Measurements from ENCODE around the gene TMEM236. TPM values are rescaled to one million over a fixed set of nuclear protein-coding genes. Genes with fewer than 3 reads are reported as not detected.

Gene TMEM236
- polyA plus RNA-seq, 12 donors, result 0.23 to 3.1 (median 0.45) TPM; not detected in 1

DNA sequence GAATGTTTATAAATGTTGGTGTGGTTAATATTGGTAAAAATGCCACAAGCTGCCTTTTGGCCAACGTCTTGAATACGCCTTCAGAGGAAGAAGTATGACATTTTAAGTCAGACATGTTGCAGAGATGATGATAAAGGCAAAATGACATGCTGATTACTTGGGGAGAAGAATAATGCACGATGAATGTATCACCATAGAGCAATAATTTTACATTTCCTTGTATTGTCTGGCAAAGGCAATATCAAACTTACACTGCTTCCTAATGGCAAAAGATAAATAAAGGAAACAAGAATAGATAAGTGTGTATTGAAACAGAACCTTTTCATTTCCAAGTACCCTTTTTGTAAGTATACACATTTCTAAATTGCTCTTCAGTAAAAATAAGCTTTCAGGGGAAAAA, 65.8 kb downstream of the TMEM236 start:
- DNase-seq, result no peak

DNA sequence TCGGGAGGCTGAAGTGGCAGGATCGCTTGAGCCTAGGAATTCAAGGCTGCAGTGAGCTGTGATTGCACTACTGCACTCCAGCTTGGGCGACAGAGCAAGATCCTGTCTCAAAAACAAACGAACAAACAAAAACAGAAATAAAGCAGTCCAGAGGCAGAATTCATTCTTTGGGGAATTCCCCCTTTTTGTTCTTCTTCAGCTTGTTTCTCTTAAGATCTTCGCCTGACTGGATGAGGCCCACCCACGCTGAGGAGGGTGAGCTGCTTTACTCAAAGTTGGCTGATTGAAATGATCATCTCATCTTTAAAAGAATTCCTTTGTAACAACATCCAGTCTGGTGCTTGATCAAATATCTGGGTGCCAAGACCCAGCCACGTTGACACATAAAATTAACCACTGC, 67.8 kb downstream of the TMEM236 start:
- no peak for DNase-seq

DNA sequence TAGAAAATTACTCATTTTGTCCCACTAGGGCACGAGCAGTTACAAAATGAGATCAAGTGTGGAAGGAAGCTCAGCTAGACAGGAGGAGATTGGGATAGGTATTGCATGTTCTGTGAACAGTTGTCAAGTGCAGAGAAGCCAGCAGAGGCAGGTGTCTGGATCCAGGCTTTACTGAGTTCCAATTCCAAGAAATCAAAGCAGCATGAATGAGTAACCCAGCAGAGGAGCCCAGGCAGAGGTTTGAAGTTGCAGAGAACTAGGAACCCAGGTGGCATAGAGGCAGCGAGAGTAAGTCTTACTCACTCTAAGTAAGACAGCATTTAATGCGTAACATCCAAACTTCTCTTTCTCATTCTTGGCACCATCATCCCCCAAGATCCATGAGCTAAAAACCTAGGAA, 68.9 kb downstream of the TMEM236 start:
- no peak for DNase-seq

DNA sequence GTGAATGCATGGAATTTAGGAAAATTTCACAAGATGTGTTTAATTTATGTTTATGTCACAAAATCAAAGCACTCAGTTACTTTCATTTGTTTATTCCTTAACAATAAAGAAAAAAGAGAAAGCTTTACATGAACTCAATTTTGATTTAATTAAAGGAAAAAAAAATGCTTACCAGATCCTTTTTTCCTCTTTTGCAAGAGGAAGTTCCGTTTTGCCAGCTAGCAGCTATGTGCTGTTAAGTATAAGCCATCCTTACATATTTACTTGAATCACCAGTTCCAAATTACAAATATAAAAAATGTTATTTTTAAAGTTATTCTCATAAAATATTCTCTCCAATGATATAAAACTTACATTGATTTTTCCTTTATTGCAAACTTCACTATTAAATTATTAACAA, 69.9 kb downstream of the TMEM236 start:
- DNase-seq, result no peak

DNA sequence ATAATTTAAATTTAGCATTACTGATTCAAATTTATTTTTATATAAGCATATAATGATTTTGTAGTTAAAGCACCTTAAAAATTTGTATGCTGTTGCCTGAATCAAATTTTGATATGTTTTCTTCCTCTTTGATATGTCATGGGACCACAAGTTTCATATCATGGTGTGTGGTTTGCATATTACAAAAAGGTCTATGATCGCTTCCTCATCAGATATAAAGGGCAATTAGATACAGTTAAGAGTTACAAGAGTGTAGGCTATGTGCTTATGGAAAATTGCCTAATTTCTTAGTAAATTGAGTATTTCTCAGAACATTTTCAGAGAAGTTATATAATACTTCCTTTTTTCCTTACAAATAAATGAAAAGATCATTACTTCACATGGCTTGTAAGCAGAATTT, 79.3 kb downstream of the TMEM236 start:
- DNase-seq, result no peak

DNA sequence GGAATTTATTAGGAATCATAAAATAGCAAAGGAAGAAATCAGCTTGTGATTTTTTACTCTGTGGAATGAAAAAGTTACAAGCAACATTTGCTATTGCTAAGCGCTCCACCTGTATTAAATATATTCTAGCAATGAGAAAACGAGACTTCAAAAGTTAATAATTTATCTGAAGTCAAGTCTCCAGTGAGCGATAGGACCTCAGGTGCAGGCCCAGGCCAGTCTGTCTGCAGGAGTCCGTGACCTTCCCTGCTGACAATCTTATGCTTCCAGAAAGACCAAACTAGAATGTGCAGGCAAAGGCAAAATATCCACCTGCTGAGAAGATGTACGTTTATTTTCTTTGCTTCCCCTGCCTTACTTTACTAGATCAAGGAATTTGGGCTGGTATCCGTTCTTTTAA, 79.9 kb downstream of the TMEM236 start:
- no peak for DNase-seq

DNA sequence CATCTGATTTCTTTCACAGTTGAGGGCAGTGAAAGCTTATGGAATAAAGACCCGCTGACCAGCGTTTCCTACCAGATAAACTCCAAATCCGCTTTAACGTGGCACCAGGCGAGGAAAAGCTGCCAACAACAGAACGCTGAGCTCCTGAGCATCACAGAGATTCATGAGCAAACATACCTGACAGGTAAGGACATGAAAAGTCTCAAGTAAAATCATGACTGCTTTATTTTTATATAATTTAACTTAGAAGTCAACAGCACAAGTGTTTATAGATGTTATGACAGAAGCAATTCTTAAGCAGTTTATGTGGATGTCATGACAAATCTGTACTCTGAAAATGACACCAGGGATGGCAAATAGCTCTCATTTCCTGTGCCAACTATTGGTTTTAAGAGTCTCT, 81.7 kb downstream of the TMEM236 start:
- DNase-seq, result no peak

DNA sequence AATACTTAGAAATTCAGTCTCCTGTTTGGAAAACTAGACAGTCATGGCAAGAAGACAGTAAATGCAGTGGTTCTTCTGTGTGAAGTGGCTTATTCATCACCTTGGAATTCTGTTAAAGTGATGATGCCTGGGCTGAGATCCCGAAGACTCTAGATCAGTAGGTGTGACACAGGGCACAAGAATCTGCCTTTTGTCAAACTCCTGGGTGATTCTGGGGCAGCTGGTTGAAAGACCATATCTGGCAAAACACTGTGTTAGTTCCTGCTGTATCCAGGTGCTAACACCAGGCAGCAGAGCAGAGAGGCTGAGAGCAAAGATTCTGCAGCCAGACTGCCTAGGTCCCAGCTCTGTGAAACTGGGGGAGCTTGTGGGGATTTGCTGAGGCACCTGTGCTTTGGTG, 83.7 kb downstream of the TMEM236 start:
- no peak for DNase-seq

DNA sequence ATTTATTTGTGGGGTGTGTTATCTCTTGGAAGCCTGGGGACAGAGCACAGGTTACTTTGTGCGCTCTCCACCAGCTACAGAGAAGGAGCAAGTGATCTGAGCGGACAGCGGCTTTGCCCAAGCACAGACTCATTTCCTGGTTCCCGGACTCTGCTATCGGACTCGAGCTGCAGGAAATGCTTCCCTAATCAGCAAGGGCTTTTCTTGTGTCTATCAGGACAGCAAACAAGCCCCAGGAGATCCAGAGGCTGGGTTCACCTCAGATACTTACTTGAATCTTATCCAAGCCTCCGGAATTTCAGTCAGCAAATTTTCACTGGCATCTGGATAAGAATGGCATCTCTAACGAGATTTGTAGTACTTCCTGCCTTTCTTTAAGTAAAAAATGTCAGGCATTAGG, 84.9 kb downstream of the TMEM236 start:
- DNase-seq, result no peak

DNA sequence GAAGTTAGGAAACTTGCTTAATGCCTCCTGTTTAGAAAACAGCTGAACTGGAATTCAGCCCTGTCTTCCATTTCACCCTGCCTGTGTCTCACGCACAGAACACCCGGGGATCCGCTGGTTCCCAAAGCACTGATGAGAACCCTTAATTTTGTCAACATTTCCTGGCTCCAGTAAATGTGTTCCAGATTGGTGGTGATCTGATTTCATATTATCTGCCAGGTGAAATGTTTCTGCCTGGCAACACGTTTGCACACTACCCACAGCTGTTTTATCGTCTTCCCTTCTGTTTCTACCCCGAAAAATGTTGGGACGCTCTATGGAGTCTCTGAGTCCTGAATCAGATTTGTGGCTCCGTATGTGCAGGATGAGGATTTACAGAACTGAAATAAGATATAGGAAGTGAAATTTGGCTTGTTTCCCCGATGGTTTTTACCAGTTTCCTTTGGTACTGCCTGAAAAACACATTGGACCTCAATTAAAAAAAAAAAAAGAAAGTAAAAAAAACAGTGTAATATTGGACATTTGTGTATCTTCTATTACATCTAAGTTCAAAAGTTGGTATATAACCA, 86.2 kb downstream of the TMEM236 start:
- peak; percentile 26 for DNase-seq

DNA sequence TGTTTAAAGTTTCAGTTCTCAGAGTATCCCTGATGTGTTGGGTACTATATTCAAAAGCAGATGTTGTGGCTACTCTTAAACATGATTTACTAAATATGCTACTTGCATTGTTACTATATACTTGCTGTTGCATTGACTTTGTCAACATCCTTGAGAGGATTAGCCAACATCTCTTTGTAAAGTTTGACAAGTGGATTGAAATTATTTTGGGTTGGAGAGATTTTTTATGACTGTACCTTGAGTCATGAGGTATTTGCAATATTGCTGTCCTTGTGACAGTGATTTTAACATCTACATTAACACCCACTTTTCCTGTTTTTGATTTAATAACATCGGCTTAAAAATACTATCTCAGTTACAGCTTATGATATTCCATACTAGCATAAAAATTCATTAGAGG, 89.0 kb downstream of the TMEM236 start:
- DNase-seq, result no peak

DNA sequence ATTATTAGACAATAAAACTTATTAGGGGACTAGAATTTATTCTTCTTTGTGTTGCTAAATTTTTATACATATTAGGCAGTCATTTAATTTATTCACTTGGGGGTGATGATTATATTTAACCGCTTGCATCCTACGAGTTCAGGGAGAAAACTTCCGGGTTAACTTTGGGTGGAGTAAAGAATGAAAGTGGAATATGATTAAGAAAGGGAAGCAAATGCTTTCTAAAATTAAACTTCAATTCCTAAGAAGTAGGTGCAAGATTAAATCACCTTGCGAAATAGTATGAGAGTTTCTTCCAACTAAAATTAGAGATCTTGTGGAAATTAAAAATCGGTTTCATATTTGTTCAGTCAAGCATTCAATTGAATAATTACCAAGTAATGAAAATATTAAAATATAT, 90.6 kb downstream of the TMEM236 start:
- no peak for DNase-seq

DNA sequence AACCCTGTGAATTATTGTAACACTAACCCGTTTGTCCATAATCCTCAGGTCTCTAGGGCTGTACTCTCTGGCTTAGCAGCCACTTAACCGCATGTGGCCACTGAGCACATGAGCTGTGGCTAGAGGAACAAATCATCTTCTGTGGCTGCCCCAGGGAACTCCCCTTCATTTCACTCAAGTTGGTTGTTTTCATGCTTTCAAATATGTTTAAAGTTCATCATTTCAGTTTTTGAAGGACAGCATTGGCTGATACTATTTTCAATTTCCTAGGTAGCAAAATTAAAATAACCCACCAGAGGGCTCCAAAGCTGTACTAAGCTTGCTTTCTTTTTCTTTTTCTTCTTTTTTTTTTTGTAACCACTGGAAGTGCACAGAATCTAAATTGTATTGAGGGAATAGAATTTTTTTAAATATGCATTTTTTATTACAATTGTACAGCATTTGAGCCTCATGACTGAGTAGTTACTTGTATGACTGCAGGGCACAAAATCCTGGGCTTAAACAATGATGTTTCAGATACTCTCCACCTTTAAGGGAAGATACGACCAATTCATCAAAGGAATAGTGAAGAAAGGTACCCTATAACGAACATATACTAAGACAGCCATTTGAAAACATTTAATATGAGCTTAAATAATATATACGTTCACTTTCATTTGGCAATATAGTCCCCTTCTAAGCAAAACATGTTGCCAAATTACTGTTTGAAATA, 95.7 kb downstream of the TMEM236 start:
- DNase-seq, result peak; percentile 19

DNA sequence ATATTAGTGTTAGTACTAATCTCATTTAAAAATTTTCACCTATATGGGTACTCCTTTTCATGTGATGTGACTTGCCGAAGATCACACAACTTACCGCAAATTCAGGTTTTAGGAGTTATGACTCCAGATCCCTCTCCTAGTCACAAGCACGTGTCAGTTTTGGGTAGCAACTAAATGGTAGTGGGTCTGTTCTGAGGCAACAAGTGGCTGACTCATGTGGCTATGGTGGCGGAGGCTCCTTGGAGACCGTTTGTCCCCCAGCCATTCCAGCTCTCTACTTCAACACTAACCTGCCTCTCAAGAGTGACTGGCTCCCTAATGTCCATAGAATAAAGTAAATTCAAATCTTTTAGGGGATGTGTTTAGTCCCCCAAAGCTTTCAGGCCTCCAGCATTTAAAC, 96.6 kb downstream of the TMEM236 start:
- DNase-seq, result no peak

Other genes starting within 250 kb of the TMEM236 start
- gene HACD1, start 134.8 kb upstream of the TMEM236 start, polyA plus RNA-seq (ENCODE audit: insufficient read length in 12 of 12), result 100 to 1,000 TPM in 10 of 12 donors, 10 to 100 TPM in 1, not detected in 1; 42.1 to 208 (median 152) TPM
- gene STAM, start 108.0 kb upstream of the TMEM236 start, polyA plus RNA-seq (ENCODE audit: insufficient read length in 12 of 12), result 10 to 100 TPM in 11 of 12 donors, not detected in 1; 21.8 to 32.2 (median 26.8) TPM
- gene MRC1, start 57.1 kb downstream of the TMEM236 start, polyA plus RNA-seq (ENCODE audit: insufficient read length in 12 of 12), result 10 to 100 TPM in 10 of 12 donors, 1 to 10 TPM in 1, not detected in 1; 8.3 to 20.4 (median 14.5) TPM
- not detected for gene SLC39A12, start 199.7 kb downstream of the TMEM236 start, polyA plus RNA-seq (ENCODE audit: insufficient read length in 12 of 12)